ENCODE measurements around the gene MIB2.

MIB2 gene

GRCh38 chr1:1614204-1614953 lies 921 bp upstream of the MIB2 start:
- DNase-seq (ENCODE audit: low read depth) = peak; percentile 15

GRCh38 chr1:1614954-1615255 lies 395 bp upstream of the MIB2 start:
- DNase-seq (ENCODE audit: low read depth) = no peak

GRCh38 chr1:1616045-1616790 lies 918 bp downstream of the MIB2 start:
- peak; percentile 46 for DNase-seq (ENCODE audit: low read depth)

GRCh38 chr1:1616838-1617237 lies 1.5 kb downstream of the MIB2 start:
- no peak for DNase-seq (ENCODE audit: low read depth)

- DNase-seq (ENCODE audit: low read depth) = no peak
Measured at GRCh38 chr1:1617516-1617915, 2.2 kb downstream of the MIB2 start.

- no peak for DNase-seq (ENCODE audit: low read depth)
Measured at GRCh38 chr1:1617925-1618324, 2.6 kb downstream of the MIB2 start.

GRCh38 chr1:1618396-1619068 lies 3.2 kb downstream of the MIB2 start:
- no peak for DNase-seq (ENCODE audit: low read depth)

- no peak for DNase-seq (ENCODE audit: low read depth)
Measured at GRCh38 chr1:1619917-1620361, 4.6 kb downstream of the MIB2 start.

- DNase-seq (ENCODE audit: low read depth) = no peak
Measured at GRCh38 chr1:1620433-1621139, 5.3 kb downstream of the MIB2 start.

- no peak for DNase-seq (ENCODE audit: low read depth)
Measured at GRCh38 chr1:1621173-1622009, 6.1 kb downstream of the MIB2 start.

GRCh38 chr1:1622010-1622787 lies 6.9 kb downstream of the MIB2 start:
- DNase-seq (ENCODE audit: low read depth) = no peak

- DNase-seq (ENCODE audit: low read depth) = no peak
Measured at GRCh38 chr1:1622788-1623094, 7.4 kb downstream of the MIB2 start.

- DNase-seq (ENCODE audit: low read depth) = no peak
Measured at GRCh38 chr1:1623181-1623630, 7.9 kb downstream of the MIB2 start.

- no peak for DNase-seq (ENCODE audit: low read depth)
Measured at GRCh38 chr1:1623631-1624442, 8.5 kb downstream of the MIB2 start.

GRCh38 chr1:1624443-1625403 lies 9.4 kb downstream of the MIB2 start:
- DNase-seq (ENCODE audit: low read depth) = no peak

GRCh38 chr1:1625404-1625775 lies 10.1 kb downstream of the MIB2 start:
- no peak for DNase-seq (ENCODE audit: low read depth)

GRCh38 chr1:1625824-1626206 lies 10.5 kb downstream of the MIB2 start:
- DNase-seq (ENCODE audit: low read depth) = no peak

GRCh38 chr1:1626207-1627141 lies 11.2 kb downstream of the MIB2 start:
- no peak for DNase-seq (ENCODE audit: low read depth)

Data from EH (cell line).